B cell (primary cell): ENCODE data around the gene PDHB.

Experiments
- EZH2 ChIP-seq: IDR thresholded peaks from 2 replicates; pipeline ENCODE4 v1.6.1; 2012; ENCODE audit warnings: borderline replicate concordance, low read depth, mild to moderate bottlenecking, moderate library complexity, low read length; ENCODE audit not compliant: insufficient read depth, poor library complexity, severe bottlenecking
- TF ChIP-seq, protein P1 (sequence below): fragments of 200-600 bp; IDR thresholded peaks from one replicate; pipeline ENCODE4 v1.8.0; 2022; ENCODE audit warnings: antibody characterized with exemption, mild to moderate bottlenecking

DNA sequence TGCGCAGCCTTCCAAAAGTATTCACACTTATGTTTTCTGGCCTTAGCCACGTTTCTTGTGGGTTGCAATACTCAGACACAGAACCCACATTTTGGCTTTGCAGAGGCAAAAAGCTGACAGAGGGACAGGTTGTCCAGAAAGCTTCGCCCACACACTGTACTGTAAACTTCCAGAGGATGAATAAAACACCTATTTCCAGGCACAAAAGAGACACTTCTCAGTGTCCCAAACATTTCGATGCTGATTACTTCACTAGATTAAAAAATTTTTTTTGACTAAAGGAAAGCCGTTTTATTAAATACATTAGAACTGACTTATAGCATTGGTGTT is 30.3 kb upstream of the PDHB start:
- TF ChIP-seq, protein P1, sequence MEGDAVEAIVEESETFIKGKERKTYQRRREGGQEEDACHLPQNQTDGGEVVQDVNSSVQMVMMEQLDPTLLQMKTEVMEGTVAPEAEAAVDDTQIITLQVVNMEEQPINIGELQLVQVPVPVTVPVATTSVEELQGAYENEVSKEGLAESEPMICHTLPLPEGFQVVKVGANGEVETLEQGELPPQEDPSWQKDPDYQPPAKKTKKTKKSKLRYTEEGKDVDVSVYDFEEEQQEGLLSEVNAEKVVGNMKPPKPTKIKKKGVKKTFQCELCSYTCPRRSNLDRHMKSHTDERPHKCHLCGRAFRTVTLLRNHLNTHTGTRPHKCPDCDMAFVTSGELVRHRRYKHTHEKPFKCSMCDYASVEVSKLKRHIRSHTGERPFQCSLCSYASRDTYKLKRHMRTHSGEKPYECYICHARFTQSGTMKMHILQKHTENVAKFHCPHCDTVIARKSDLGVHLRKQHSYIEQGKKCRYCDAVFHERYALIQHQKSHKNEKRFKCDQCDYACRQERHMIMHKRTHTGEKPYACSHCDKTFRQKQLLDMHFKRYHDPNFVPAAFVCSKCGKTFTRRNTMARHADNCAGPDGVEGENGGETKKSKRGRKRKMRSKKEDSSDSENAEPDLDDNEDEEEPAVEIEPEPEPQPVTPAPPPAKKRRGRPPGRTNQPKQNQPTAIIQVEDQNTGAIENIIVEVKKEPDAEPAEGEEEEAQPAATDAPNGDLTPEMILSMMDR: no peak
- no peak for TF ChIP-seq EZH2
